ENCODE results near the gene TK1.
"Not testable (repeated sequence)": the region's sequence is repeated elsewhere in the genome, so short reads cannot be mapped to it uniquely, and the experiment has no call there.

TK1 gene

GRCh38 chr17:78175643-78175981, 11.2 kb downstream of the TK1 start:
- no peak for DNase-seq

GRCh38 chr17:78174870-78175642, 11.8 kb downstream of the TK1 start:
- no peak for DNase-seq

GRCh38 chr17:78174346-78174869, 12.4 kb downstream of the TK1 start:
- no peak for DNase-seq

- DNase-seq, result no peak
These were observed 13.6 kb downstream of the TK1 start for GRCh38 chr17:78173097-78173715.

- no peak for DNase-seq
These were observed 14.4 kb downstream of the TK1 start for GRCh38 chr17:78172249-78173051.

GRCh38 chr17:78171591-78172248, 15.1 kb downstream of the TK1 start:
- not testable (repeated sequence) for DNase-seq

- DNase-seq, result no peak
These were observed 15.9 kb downstream of the TK1 start for GRCh38 chr17:78170692-78171590.

- DNase-seq, result no peak
These were observed 17.7 kb downstream of the TK1 start for GRCh38 chr17:78168903-78169793.

GRCh38 chr17:78168242-78168902, 18.5 kb downstream of the TK1 start, which contains the start of gene SYNGR2:
Gene SYNGR2, plus strand, starts transcription at chr17:78168581. Its CDS starts 36 bp downstream, at chr17:78168617.
- peak; percentile 72 for DNase-seq

- DNase-seq, result no peak
These were observed 20.4 kb downstream of the TK1 start for GRCh38 chr17:78166416-78166815.

- DNase-seq, result no peak
These were observed 21.9 kb downstream of the TK1 start for GRCh38 chr17:78164748-78165607.

GRCh38 chr17:78163881-78164747, 22.7 kb downstream of the TK1 start:
- no peak for DNase-seq

GRCh38 chr17:78159575-78160158, 27.2 kb downstream of the TK1 start:
- DNase-seq, result no peak

GRCh38 chr17:78154903-78155811, 31.7 kb downstream of the TK1 start:
- no peak for DNase-seq

GRCh38 chr17:78151514-78152008, 35.3 kb downstream of the TK1 start:
- DNase-seq, result no peak

- DNase-seq, result no peak
These were observed 38.4 kb downstream of the TK1 start for GRCh38 chr17:78148286-78149016.

All from KG1 (cell line).